CD4-positive, CD25-positive, alpha-beta regulatory T cell (primary cell): Measurements from ENCODE around the gene HOMER3. TPM values are rescaled to one million over a fixed set of nuclear protein-coding genes. Genes with fewer than 3 reads are reported as not detected.

Experiments
- ATAC-seq, 2 donors: fragments of 150-1000 bp; cut with Tn5 transposase; one replicate each; pipeline ENCODE4 v1.10.0; 2021; ENCODE audit warnings: low read depth in 2 of 2, moderate number of reproducible peaks in 2 of 2, moderate library complexity in 1 of 2
- DNase-seq, 3 donors: peaks; one replicate each; pipeline versions ENCODE4 v3.0.0 to v3.0.0-alpha.2; 2012 to 2022; ENCODE audit warnings: mixed read lengths in 1 of 3
- H3K27ac ChIP-seq: one replicate; pipeline ENCODE4 v1.7.0; 2013; ENCODE audit warnings: mild to moderate bottlenecking, low read length; ENCODE audit not compliant: insufficient read depth, poor library complexity, severe bottlenecking
- H3K27me3 ChIP-seq: one replicate; pipeline ENCODE4 v1.7.0; 2013; ENCODE audit warnings: low read length; ENCODE audit not compliant: control insufficient read depth, insufficient read depth
- H3K36me3 ChIP-seq: one replicate; pipeline ENCODE4 v1.7.0; 2013; ENCODE audit warnings: mild to moderate bottlenecking, low read length, moderate library complexity; ENCODE audit not compliant: control insufficient read depth, insufficient read depth
- H3K4me1 ChIP-seq: 2 replicates; pipeline ENCODE4 v1.7.0; 2013; ENCODE audit warnings: mild to moderate bottlenecking, low read length; ENCODE audit not compliant: insufficient read depth, control insufficient read depth, poor library complexity, severe bottlenecking
- H3K4me3 ChIP-seq: one replicate; pipeline ENCODE4 v1.7.0; 2013; ENCODE audit warnings: low read depth, mild to moderate bottlenecking, low read length, moderate library complexity
- H3K9me3 ChIP-seq, 2 experiments: 1 replicate in 1 of 2; 2 replicates in 1 of 2; pipeline ENCODE4 v1.7.0; 2013; ENCODE audit warnings: low read length in 2 of 2, mild to moderate bottlenecking in 1 of 2, moderate library complexity in 1 of 2; ENCODE audit not compliant: control insufficient read depth in 2 of 2
- H3K27ac Mint-ChIP-seq, 3 donors: one replicate each; pipeline ENCODE4 v1.8.0; 2020 to 2022; ENCODE audit warnings: mild to moderate bottlenecking in 3 of 3, mixed read lengths in 3 of 3, moderate library complexity in 2 of 3
- H3K27me3 Mint-ChIP-seq: one replicate; pipeline ENCODE4 v1.8.0; 2022; ENCODE audit warnings: mild to moderate bottlenecking, mixed read lengths
- H3K36me3 Mint-ChIP-seq: one replicate; pipeline ENCODE4 v1.8.0; 2020; ENCODE audit warnings: mixed read lengths
- H3K4me1 Mint-ChIP-seq, 4 donors: one replicate each; pipeline ENCODE4 v1.8.0; 2020 to 2022; ENCODE audit warnings: mixed read lengths in 4 of 4, mild to moderate bottlenecking in 1 of 4
- H3K4me3 Mint-ChIP-seq, 4 donors: one replicate each; pipeline ENCODE4 v1.8.0; 2020 to 2022; ENCODE audit warnings: mild to moderate bottlenecking in 4 of 4, mixed read lengths in 4 of 4, moderate library complexity in 3 of 4
- H3K9me3 Mint-ChIP-seq, 7 donors: one replicate each; pipeline ENCODE4 v1.8.0; 2020 to 2022; ENCODE audit warnings: mixed read lengths in 7 of 7, mild to moderate bottlenecking in 3 of 7, moderate library complexity in 2 of 7
- polyA plus RNA-seq, 4 donors: library from polyadenylated mRNA; unstranded; fragments of 300-500 nt; fragmentation: Illumina TruSeq; gene quantifications; one replicate each; pipeline ENCODE4 v1.2.3, GENCODE V29; 2021
- total RNA-seq: library from RNA; stranded (reverse); gene quantifications from one replicate; pipeline ENCODE4 v1.2.3, GENCODE V29; 2022

The HOMER3 gene
- total and polyA plus RNA-seq, 5 donors from 2014 or later = 2.8 to 3.9 (median 3.5) TPM

GRCh38 chr19:18945297-18945696, 4.3 kb upstream of the HOMER3 start:
- H3K9me3 ChIP-seq = no peaks in the 10 kb centered on the region
- H3K27me3 Mint-ChIP-seq = peaks cover 33% of the 10 kb centered on the region
- ATAC-seq (no peak), DNase-seq (no peak)
- no peaks in the 10 kb centered on the region for H3K27me3 ChIP-seq
- no peaks in the 10 kb centered on the region for H3K36me3 Mint-ChIP-seq
- H3K36me3 ChIP-seq = no peaks in the 10 kb centered on the region
- no peak overlapping the region for H3K4me3 ChIP-seq
- no peak overlapping the region for H3K27ac Mint-ChIP-seq
- peaks cover 6% of the 10 kb centered on the region for H3K4me1 ChIP-seq
- H3K4me3 Mint-ChIP-seq = no peak overlapping the region
- H3K4me1 Mint-ChIP-seq = peaks cover 0 to 22% (median 2%) of the 10 kb centered on the region in 4 donors
- no peaks in the 10 kb centered on the region for H3K9me3 Mint-ChIP-seq
- H3K27ac ChIP-seq = no peak overlapping the region

DNA sequence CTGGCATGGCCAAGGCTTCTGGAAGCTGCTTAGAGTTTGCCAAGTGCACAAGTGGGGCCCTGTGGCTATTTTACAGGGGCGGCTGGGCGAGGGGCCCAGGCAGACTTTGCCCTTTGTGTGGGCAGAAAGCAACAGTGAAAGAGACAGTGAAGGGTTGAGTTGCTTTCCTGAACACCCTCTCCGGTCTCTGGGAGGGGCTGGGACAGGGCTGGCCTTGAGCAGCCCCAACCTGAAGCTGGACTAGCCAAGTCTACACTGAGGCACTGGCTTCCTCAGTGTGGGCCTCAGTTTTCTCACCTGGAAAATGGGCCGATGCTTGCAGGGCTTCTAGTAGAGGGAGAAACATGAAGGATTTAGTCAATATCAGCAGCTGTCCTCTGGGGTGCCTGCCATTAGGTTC, 2.4 kb upstream of the HOMER3 start:
- H3K4me3 ChIP-seq = no peak overlapping the region
- DNase-seq (no peak), ATAC-seq (no peak)
- no peaks in the 10 kb centered on the region for H3K36me3 ChIP-seq
- Mint-ChIP-seq H3K4me1 (peaks cover 0 to 28% (median 5%) of the 10 kb centered on the region in 4 donors), H3K9me3 (peaks cover 0 to 1% (median 0%) of the 10 kb centered on the region in 7 donors), H3K27ac (no peak overlapping the region), H3K27me3 (peaks cover 49% of the 10 kb centered on the region), H3K36me3 (no peaks in the 10 kb centered on the region), H3K4me3 (peak overlapping the region in 1 of 4 donors; percentile 32)
- H3K4me1 ChIP-seq = peaks cover 11% of the 10 kb centered on the region
- no peaks in the 10 kb centered on the region for H3K27me3 ChIP-seq
- no peak overlapping the region for H3K27ac ChIP-seq
- H3K9me3 ChIP-seq = no peaks in the 10 kb centered on the region

DNA sequence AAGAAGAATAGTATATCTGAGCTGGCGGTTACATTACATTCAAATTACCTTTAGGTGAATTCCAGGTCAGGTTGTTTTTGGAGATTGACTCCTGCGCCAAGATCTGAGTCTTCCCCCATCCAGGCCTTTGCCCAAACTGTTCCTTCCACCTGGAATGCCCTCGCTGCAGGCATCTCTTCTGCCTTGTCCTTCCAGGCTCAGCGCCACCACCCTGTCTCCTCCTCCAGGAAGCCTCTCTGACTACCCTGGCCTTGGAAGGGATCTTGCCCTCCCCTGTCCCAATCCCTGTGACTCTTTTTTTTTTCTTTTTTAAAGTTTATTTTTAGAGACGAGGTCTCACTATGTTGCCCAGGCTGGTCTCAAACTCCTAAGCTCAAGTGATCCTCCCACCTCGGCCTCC, 1.7 kb upstream of the HOMER3 start:
- ATAC-seq = no peak
- Histone ChIP-seq H3K36me3 (no peaks in the 10 kb centered on the region), H3K4me3 (no peak overlapping the region), H3K27ac (no peak overlapping the region), H3K4me1 (peaks cover 11% of the 10 kb centered on the region), H3K27me3 (no peaks in the 10 kb centered on the region), H3K9me3 (no peaks in the 10 kb centered on the region)
- Mint-ChIP-seq H3K4me3 (peak overlapping the region in 3 of 4 donors; percentile 11 to 72 (median 68)), H3K36me3 (no peaks in the 10 kb centered on the region), H3K27me3 (peaks cover 52% of the 10 kb centered on the region), H3K27ac (no peak overlapping the region), H3K4me1 (peaks cover 0 to 28% (median 5%) of the 10 kb centered on the region in 4 donors), H3K9me3 (peaks cover 0 to 1% (median 0%) of the 10 kb centered on the region in 7 donors)
- DNase-seq = no peak

DNA sequence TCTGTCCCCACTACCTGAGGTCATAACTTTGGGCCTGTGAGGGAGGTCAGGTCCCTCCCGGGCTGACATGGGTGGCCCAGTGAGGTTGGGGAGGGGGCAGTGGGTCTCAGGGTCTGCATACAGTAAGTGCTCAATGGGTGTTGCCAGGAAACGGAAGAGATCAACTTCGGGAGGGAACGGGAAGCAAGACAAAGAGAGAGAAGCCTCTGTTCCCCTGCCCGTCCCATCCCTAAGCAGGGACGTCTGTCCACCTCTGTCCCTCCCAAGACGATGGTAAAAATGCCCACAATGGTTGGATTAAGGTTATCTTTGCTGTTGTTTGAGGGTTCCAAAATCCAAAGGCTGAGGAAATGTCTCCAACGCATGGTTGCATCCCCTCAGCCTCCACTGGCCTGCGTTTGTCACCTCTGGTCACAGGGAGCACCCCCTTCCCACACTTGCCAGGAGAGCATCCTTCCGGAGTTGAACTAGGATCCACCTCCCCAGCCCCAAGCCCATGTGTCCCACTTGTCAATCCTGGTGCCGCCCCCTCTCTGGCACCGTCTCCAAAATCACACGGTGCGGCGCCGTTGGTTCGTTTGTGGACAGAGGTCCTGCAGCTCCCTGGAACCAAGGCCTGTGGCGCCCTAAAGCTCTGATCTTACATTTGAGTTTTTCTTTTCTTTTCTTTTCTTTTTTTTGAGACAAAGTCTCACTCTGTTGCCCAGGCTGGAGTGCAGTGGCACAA, 774 bp upstream of the HOMER3 start:
- Histone ChIP-seq H3K27ac (no peak overlapping the region), H3K4me1 (peaks cover 11% of the 10 kb centered on the region), H3K9me3 (no peaks in the 10 kb centered on the region), H3K4me3 (no peak overlapping the region), H3K27me3 (no peaks in the 10 kb centered on the region), H3K36me3 (no peaks in the 10 kb centered on the region)
- Mint-ChIP-seq H3K36me3 (no peaks in the 10 kb centered on the region), H3K27me3 (peaks cover 61% of the 10 kb centered on the region), H3K9me3 (peaks cover 0 to 1% (median 0%) of the 10 kb centered on the region in 7 donors), H3K27ac (no peak overlapping the region), H3K4me1 (peaks cover 0 to 25% (median 5%) of the 10 kb centered on the region in 4 donors), H3K4me3 (peak overlapping the region in 3 of 4 donors; percentile 55 to 75 (median 72))
- ATAC-seq = no peak
- DNase-seq = no peak

GRCh38 chr19:18939922-18940768, 872 bp downstream of the HOMER3 start:
- peaks cover 11% of the 10 kb centered on the region for H3K4me1 ChIP-seq
- peak overlapping the region in 3 of 4 donors; percentile 73 to 91 (median 77) for H3K4me3 Mint-ChIP-seq
- ATAC-seq (no peak), DNase-seq (no peak)
- no peaks in the 10 kb centered on the region for H3K36me3 Mint-ChIP-seq
- H3K36me3 ChIP-seq = no peaks in the 10 kb centered on the region
- H3K27ac ChIP-seq = no peak overlapping the region
- H3K27ac Mint-ChIP-seq = no peak overlapping the region
- peaks cover 0 to 18% (median 5%) of the 10 kb centered on the region in 4 donors for H3K4me1 Mint-ChIP-seq
- H3K9me3 ChIP-seq = no peaks in the 10 kb centered on the region
- H3K27me3 Mint-ChIP-seq = peaks cover 66% of the 10 kb centered on the region
- peaks cover 0 to 1% (median 0%) of the 10 kb centered on the region in 7 donors for H3K9me3 Mint-ChIP-seq
- no peaks in the 10 kb centered on the region for H3K27me3 ChIP-seq
- no peak overlapping the region for H3K4me3 ChIP-seq

DNA sequence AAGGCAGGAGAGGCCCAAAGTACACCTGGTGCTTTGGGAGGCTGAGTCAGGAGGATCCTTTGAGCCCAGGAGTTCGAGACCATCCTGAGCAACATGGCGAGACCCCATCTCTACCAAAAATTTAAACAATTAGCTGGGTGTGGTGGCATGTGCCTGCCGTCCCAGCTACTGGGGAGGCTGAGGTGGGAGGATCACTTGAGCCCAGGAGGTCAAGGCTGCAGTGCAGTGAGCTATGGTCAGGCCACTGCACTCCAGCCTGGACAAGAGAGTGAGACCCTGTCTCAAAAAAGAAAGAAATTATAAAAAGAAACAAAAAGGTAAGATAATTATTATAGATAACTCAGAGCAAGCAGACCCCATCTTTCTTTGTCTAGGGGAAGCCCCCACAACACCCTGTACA, 1.9 kb downstream of the HOMER3 start:
- no peak overlapping the region for H3K27ac Mint-ChIP-seq
- Histone ChIP-seq H3K27ac (no peak overlapping the region), H3K27me3 (no peaks in the 10 kb centered on the region), H3K9me3 (no peaks in the 10 kb centered on the region), H3K36me3 (no peaks in the 10 kb centered on the region), H3K4me3 (no peak overlapping the region), H3K4me1 (peaks cover 11% of the 10 kb centered on the region)
- no peaks in the 10 kb centered on the region for H3K36me3 Mint-ChIP-seq
- peaks cover 0 to 1% (median 0%) of the 10 kb centered on the region in 7 donors for H3K9me3 Mint-ChIP-seq
- ATAC-seq (no peak), DNase-seq (no peak)
- peaks cover 0 to 18% (median 5%) of the 10 kb centered on the region in 4 donors for H3K4me1 Mint-ChIP-seq
- peak overlapping the region; percentile 70 to 77 (median 74) for H3K4me3 Mint-ChIP-seq
- peaks cover 71% of the 10 kb centered on the region for H3K27me3 Mint-ChIP-seq

- DNase-seq = no peak
- no peaks in the 10 kb centered on the region for H3K9me3 Mint-ChIP-seq
- no peak overlapping the region for H3K27ac ChIP-seq
- peaks cover 0 to 6% (median 0%) of the 10 kb centered on the region in 4 donors for H3K4me1 Mint-ChIP-seq
- H3K36me3 Mint-ChIP-seq = no peaks in the 10 kb centered on the region
- H3K4me1 ChIP-seq = peaks cover 10% of the 10 kb centered on the region
- no peak for ATAC-seq
- peaks cover 36% of the 10 kb centered on the region for H3K27me3 Mint-ChIP-seq
- H3K27me3 ChIP-seq = no peaks in the 10 kb centered on the region
- H3K9me3 ChIP-seq = no peaks in the 10 kb centered on the region
- peak overlapping the region in 1 of 3 donors; percentile 68 for H3K27ac Mint-ChIP-seq
- H3K4me3 Mint-ChIP-seq = peak overlapping the region in 2 of 4 donors; percentile 29 to 65
- H3K4me3 ChIP-seq = no peak overlapping the region
- H3K36me3 ChIP-seq = peaks cover 2% of the 10 kb centered on the region
These were observed 7.7 kb downstream of the HOMER3 start for GRCh38 chr19:18933297-18933696.
